Measurements from ENCODE around the gene HOXD12. TPM values are rescaled to one million over a fixed set of nuclear protein-coding genes. Genes with fewer than 3 reads are reported as not detected.

The HOXD12 gene
- total RNA-seq, 1 donor from 2014 or later = not detected

GRCh38 chr2:176085861-176086771 lies 13.5 kb upstream of the HOXD12 start:
- Mint-ChIP-seq H3K4me1 (ENCODE audit: unreplicated experiment) (peaks cover 28% of the 10 kb centered on the region), H3K9me3 (no peaks in the 10 kb centered on the region), H3K36me3 (no peaks in the 10 kb centered on the region), H3K4me3 (peak overlapping the region; percentile 58), H3K27ac (no peak overlapping the region), H3K27me3 (peaks cover 100% of the 10 kb centered on the region)
- peak; percentile 73 for TF ChIP-seq CTCF (conservative IDR thresholded peaks at IDR 0.05)
- DNase-seq (ENCODE audit: extremely low spot score, unreplicated experiment) = peak; percentile 70

GRCh38 chr2:176087330-176088047 lies 12.1 kb upstream of the HOXD12 start:
- H3K36me3 Mint-ChIP-seq = no peaks in the 10 kb centered on the region
- H3K4me1 Mint-ChIP-seq (ENCODE audit: unreplicated experiment) = peaks cover 34% of the 10 kb centered on the region
- H3K9me3 Mint-ChIP-seq = no peaks in the 10 kb centered on the region

GRCh38 chr2:176088048-176088936 lies 11.3 kb upstream of the HOXD12 start:
- Mint-ChIP-seq H3K27ac (no peak overlapping the region), H3K27me3 (peaks cover 94% of the 10 kb centered on the region), H3K36me3 (no peaks in the 10 kb centered on the region), H3K9me3 (no peaks in the 10 kb centered on the region), H3K4me1 (ENCODE audit: unreplicated experiment) (peaks cover 28% of the 10 kb centered on the region), H3K4me3 (peak overlapping the region; percentile 91)
- peak; percentile 80 for DNase-seq (ENCODE audit: extremely low spot score, unreplicated experiment)
- TF ChIP-seq CTCF (conservative IDR thresholded peaks at IDR 0.05) = peak; percentile 80

More at GRCh38 chr2:176087330-176088047, 12.1 kb upstream of the HOXD12 start:
- TF ChIP-seq CTCF (conservative IDR thresholded peaks at IDR 0.05) = no peak
- DNase-seq (ENCODE audit: extremely low spot score, unreplicated experiment) = no peak
- Mint-ChIP-seq H3K27ac (no peak overlapping the region), H3K4me3 (peak overlapping the region; percentile 91), H3K27me3 (peaks cover 98% of the 10 kb centered on the region)

GRCh38 chr2:176088937-176089842 lies 10.4 kb upstream of the HOXD12 start:
- Mint-ChIP-seq H3K27me3 (peaks cover 94% of the 10 kb centered on the region), H3K4me1 (ENCODE audit: unreplicated experiment) (peaks cover 19% of the 10 kb centered on the region), H3K4me3 (peak overlapping the region; percentile 44), H3K27ac (peak overlapping the region; percentile 32), H3K9me3 (no peaks in the 10 kb centered on the region), H3K36me3 (no peaks in the 10 kb centered on the region)
- no peak for DNase-seq (ENCODE audit: extremely low spot score, unreplicated experiment)
- no peak for TF ChIP-seq CTCF (conservative IDR thresholded peaks at IDR 0.05)

Measured in type B pancreatic cell (in vitro differentiated cells).